ENCODE measurements around the gene BATF. TPM values are rescaled to one million over a fixed set of nuclear protein-coding genes. Genes with fewer than 3 reads are reported as not detected.

Gene BATF
- total RNA-seq, 1 experiment from 2014 or later = 1.7 TPM

DNA sequence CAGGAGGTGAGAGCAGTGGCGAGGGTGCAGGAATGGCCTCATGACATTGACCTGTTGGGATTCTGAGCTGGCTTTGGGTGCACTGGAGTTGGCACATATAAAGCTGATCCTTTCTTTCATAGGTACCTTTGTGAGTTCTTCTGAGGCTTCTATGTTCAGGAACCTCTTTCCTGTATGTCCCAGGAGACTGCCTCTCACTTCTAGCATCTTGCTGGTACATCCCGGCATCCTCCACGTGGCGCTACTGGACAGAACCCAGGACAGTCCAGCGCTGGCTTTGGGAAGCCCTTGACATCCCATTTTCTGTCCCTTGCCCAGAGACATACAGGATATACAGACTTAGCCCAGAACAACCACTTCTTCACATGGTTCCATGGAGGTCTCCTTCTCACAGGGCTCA lies 44.4 kb upstream of the BATF start:
- CTCF ChIA-PET = interaction anchor here (1.9 kb wide), 1 partner anchor 11 kb away, joined by 5 read pairs; no protein-coding TSS in a partner anchor
- peaks cover 30% of the 10 kb centered on the region for H3K4me1 Mint-ChIP-seq (ENCODE audit: low read depth, unreplicated experiment)
- no peaks in the 10 kb centered on the region for H3K9me3 ChIP-seq
- H3K36me3 Mint-ChIP-seq (ENCODE audit: insufficient read depth, unreplicated experiment) = peaks cover 54% of the 10 kb centered on the region
- POLR2A ChIA-PET = no interaction called here
- H3K4me3 ChIP-seq (ENCODE audit: low read depth, low read length) = no peak overlapping the region
- no peaks in the 10 kb centered on the region for H3K9me3 Mint-ChIP-seq (ENCODE audit: unreplicated experiment)
- no peaks in the 10 kb centered on the region; the same call in 1 of the 2 replicates for H3K36me3 ChIP-seq (ENCODE audit: control insufficient read depth, insufficient read depth, low read length)
- no peaks in the 10 kb centered on the region for H3K27me3 Mint-ChIP-seq (ENCODE audit: insufficient read depth, unreplicated experiment)
- DNase-seq = peak in 1 of 2 experiments; percentile 21
- no peak overlapping the region for H3K4me3 Mint-ChIP-seq (ENCODE audit: unreplicated experiment)
- TF ChIP-seq, protein P1, sequence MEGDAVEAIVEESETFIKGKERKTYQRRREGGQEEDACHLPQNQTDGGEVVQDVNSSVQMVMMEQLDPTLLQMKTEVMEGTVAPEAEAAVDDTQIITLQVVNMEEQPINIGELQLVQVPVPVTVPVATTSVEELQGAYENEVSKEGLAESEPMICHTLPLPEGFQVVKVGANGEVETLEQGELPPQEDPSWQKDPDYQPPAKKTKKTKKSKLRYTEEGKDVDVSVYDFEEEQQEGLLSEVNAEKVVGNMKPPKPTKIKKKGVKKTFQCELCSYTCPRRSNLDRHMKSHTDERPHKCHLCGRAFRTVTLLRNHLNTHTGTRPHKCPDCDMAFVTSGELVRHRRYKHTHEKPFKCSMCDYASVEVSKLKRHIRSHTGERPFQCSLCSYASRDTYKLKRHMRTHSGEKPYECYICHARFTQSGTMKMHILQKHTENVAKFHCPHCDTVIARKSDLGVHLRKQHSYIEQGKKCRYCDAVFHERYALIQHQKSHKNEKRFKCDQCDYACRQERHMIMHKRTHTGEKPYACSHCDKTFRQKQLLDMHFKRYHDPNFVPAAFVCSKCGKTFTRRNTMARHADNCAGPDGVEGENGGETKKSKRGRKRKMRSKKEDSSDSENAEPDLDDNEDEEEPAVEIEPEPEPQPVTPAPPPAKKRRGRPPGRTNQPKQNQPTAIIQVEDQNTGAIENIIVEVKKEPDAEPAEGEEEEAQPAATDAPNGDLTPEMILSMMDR (IDR thresholded peaks at IDR 0.05; ENCODE audit: insufficient read depth in 1 of 2, low read depth in 1 of 2, low read length in 1 of 2, severe bottlenecking in 1 of 2, unreplicated experiment in 1 of 2) = no peak
- H3K4me1 ChIP-seq = peaks cover 18% of the 10 kb centered on the region
- no peaks in the 10 kb centered on the region for H3K27me3 ChIP-seq (replicated peaks; ENCODE audit: control insufficient read depth, insufficient read depth, low read length)
- intact Hi-C loops (cut with micrococcal nuclease; ENCODE audit: unreplicated experiment) = no loop called here
- H3K27ac Mint-ChIP-seq (ENCODE audit: unreplicated experiment) = peak overlapping the region; percentile 71
- BruUV-seq (replicated peaks) = no TSS peak

GRCh38 chr14:75479770-75480600 lies 42.3 kb upstream of the BATF start:
- intact Hi-C loops (cut with micrococcal nuclease; ENCODE audit: unreplicated experiment) = no loop called here
- Mint-ChIP-seq H3K27ac (ENCODE audit: unreplicated experiment) (no peak overlapping the region), H3K4me1 (ENCODE audit: low read depth, unreplicated experiment) (peaks cover 18% of the 10 kb centered on the region), H3K36me3 (ENCODE audit: insufficient read depth, unreplicated experiment) (peaks cover 33% of the 10 kb centered on the region), H3K9me3 (ENCODE audit: unreplicated experiment) (no peaks in the 10 kb centered on the region), H3K4me3 (ENCODE audit: unreplicated experiment) (no peak overlapping the region), H3K27me3 (ENCODE audit: insufficient read depth, unreplicated experiment) (no peaks in the 10 kb centered on the region)
- Histone ChIP-seq H3K36me3 (ENCODE audit: control insufficient read depth, insufficient read depth, low read length) (no peaks in the 10 kb centered on the region; the same call in 1 of the 2 replicates), H3K4me1 (peaks cover 18% of the 10 kb centered on the region), H3K9me3 (no peaks in the 10 kb centered on the region), H3K27me3 (replicated peaks; ENCODE audit: control insufficient read depth, insufficient read depth, low read length) (no peaks in the 10 kb centered on the region), H3K4me3 (ENCODE audit: low read depth, low read length) (no peak overlapping the region)
- TF ChIP-seq, protein P1 (IDR thresholded peaks at IDR 0.05; ENCODE audit: insufficient read depth in 1 of 2, low read depth in 1 of 2, low read length in 1 of 2, severe bottlenecking in 1 of 2, unreplicated experiment in 1 of 2) = no peak
- ChIA-PET CTCF (interaction anchor here (0.5 to 1.9 kb wide), 3 partner anchors 81 to 557 kb away, joined by 3 to 7 read pairs (median 5); partner anchors contain the start of gene RPS6KL1), POLR2A (no interaction called here)
- peak in 1 of 2 experiments; percentile 9 for DNase-seq
- BruUV-seq (replicated peaks) = no TSS peak

DNA sequence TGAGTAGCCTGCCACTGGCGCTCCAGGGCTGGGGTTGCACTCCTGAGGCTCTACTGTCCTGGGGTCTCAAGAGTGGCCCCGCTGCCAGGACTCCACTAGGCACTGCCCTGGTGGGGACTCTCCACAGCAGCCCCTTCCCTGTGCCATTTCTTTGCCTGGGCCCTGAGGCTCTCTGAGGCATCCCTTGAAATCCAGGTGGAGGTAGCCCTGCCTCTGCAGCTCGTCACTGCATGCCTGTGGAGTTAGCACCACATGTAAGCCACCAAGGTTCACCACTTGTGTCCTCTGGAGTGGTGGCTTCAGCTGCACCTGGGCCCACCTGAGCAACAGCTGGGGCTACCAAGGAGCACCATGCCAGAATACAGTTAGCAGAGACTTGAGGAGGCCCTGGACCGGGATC lies 39.9 kb upstream of the BATF start:
- peaks cover 13% of the 10 kb centered on the region for H3K36me3 Mint-ChIP-seq (ENCODE audit: insufficient read depth, unreplicated experiment)
- intact Hi-C loops (cut with micrococcal nuclease; ENCODE audit: unreplicated experiment) = no loop called here
- H3K27me3 ChIP-seq (replicated peaks; ENCODE audit: control insufficient read depth, insufficient read depth, low read length) = no peaks in the 10 kb centered on the region
- peak in 1 of 2 experiments; percentile 17 for DNase-seq
- no peak overlapping the region for H3K4me3 ChIP-seq (ENCODE audit: low read depth, low read length)
- H3K4me3 Mint-ChIP-seq (ENCODE audit: unreplicated experiment) = no peak overlapping the region
- no peaks in the 10 kb centered on the region for H3K9me3 ChIP-seq
- ChIA-PET CTCF (no interaction called here), POLR2A (no interaction called here)
- H3K36me3 ChIP-seq (ENCODE audit: control insufficient read depth, insufficient read depth, low read length) = no peaks in the 10 kb centered on the region; the same call in 1 of the 2 replicates
- no TSS peak for BruUV-seq (replicated peaks)
- TF ChIP-seq, protein P1 (IDR thresholded peaks at IDR 0.05; ENCODE audit: insufficient read depth in 1 of 2, low read depth in 1 of 2, low read length in 1 of 2, severe bottlenecking in 1 of 2, unreplicated experiment in 1 of 2) = no peak
- no peaks in the 10 kb centered on the region for H3K27me3 Mint-ChIP-seq (ENCODE audit: insufficient read depth, unreplicated experiment)
- H3K4me1 ChIP-seq = no peaks in the 10 kb centered on the region
- no peak overlapping the region for H3K27ac Mint-ChIP-seq (ENCODE audit: unreplicated experiment)
- H3K9me3 Mint-ChIP-seq (ENCODE audit: unreplicated experiment) = no peaks in the 10 kb centered on the region
- H3K4me1 Mint-ChIP-seq (ENCODE audit: low read depth, unreplicated experiment) = peaks cover 11% of the 10 kb centered on the region

All from Caco-2 (cell line).